Measurements from ENCODE around the gene KCNJ6. TPM values are rescaled to one million over a fixed set of nuclear protein-coding genes. Genes with fewer than 3 reads are reported as not detected.

KCNJ6 gene
- total and polyA plus RNA-seq, 9 of the 15 experiments (the other 6 are each of a cell fraction or from before 2014, with no cell fraction given) = 0.06 to 0.21 (median 0.13) TPM; not detected in 1

DNA sequence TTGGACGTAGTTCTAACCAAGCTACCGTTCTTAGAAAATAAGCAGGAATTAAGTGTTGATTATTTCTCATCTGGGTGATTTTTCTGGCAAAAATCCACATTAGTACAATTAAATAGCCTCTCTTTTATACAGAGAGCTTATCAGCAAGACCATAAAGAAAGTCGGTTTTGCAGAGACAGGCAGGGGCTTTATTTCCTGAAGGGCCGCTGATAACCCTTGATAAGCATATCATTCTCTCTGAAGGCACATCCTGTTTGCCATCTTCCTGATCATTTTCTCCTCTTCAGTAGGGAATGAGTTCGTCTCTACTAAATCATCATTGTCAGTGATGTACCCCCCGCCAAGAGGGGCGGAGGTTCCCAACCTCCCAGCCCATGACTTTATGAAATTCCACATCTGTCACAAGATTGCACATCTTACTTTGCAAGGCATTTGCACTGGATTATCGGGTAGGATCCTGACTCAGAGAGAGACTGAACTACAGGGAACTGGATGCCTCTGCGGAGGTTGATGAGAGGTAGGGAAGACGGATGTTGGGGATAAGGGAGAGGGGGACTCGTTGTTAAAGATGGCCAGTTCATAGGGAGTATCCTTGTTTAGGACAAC is 115.7 kb downstream of the KCNJ6 start:
- Histone ChIP-seq H3K9me1 (ENCODE audit: control insufficient read depth, insufficient read depth, low read length) (no peaks in the 10 kb centered on the region), H4K20me1 (replicated peaks; ENCODE audit: control insufficient read depth, insufficient read depth, low read length) (no peaks in the 10 kb centered on the region), H3K27ac (ENCODE audit: extremely low read depth, low read depth, low read length) (no peak overlapping the region), H3K4me1 (replicated peaks in 1 of 2; ENCODE audit: control insufficient read depth in 2 of 2, insufficient read depth in 2 of 2, low read length in 2 of 2) (no peaks in the 10 kb centered on the region), H3K9me3 (replicated peaks; ENCODE audit: control insufficient read depth, insufficient read depth, low read depth, low read length) (no peaks in the 10 kb centered on the region), H3K4me2 (ENCODE audit: insufficient read depth, low read length) (no peak overlapping the region), H3K79me2 (ENCODE audit: control insufficient read depth, insufficient read depth, low read length) (no peaks in the 10 kb centered on the region), H2AFZ (ENCODE audit: low read depth, low read length) (no peak overlapping the region), H3K36me3 (ENCODE audit: control insufficient read depth, insufficient read depth, low read length) (no peaks in the 10 kb centered on the region), H3K27me3 (ENCODE audit: control insufficient read depth in 2 of 2, insufficient read depth in 2 of 2, low read length in 2 of 2) (peaks cover 24 to 34% of the 10 kb centered on the region in 2 experiments), H3K4me3 (no peak overlapping the region), H3K9ac (ENCODE audit: insufficient read depth in 1 of 2, low read depth in 2 of 2, low read length in 2 of 2) (no peak overlapping the region)
- DNase-seq (ENCODE audit: extremely low read depth in 1 of 4, low spot score in 3 of 4) (no peak), FAIRE-seq (no peak), ATAC-seq (no peak)
- TF ChIP-seq NR4A1 (CRISPR knock-in tag; IDR thresholded peaks at IDR 0.05) (no peak), NR4A1 (tag; IDR thresholded peaks at IDR 0.05) (no peak), TBP (optimal IDR thresholded peaks at IDR 0.05; ENCODE audit: low read depth, low read length) (no peak)
- TF ChIP-seq, protein P1, sequence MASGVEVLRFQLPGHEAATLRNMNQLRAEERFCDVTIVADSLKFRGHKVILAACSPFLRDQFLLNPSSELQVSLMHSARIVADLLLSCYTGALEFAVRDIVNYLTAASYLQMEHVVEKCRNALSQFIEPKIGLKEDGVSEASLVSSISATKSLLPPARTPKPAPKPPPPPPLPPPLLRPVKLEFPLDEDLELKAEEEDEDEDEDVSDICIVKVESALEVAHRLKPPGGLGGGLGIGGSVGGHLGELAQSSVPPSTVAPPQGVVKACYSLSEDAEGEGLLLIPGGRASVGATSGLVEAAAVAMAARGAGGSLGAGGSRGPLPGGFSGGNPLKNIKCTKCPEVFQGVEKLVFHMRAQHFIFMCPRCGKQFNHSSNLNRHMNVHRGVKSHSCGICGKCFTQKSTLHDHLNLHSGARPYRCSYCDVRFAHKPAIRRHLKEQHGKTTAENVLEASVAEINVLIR (CRISPR knock-in tag; IDR thresholded peaks at IDR 0.05) = no peak
- ChIA-PET POLR2A (interaction anchor here (0.6 kb wide), 2 partner anchors 15 to 1787 kb away, joined by 3 to 4 read pairs; no protein-coding TSS in a partner anchor), CTCF (ENCODE audit: low intra/inter-chr PET ratio) (no interaction called here)
- no TSS peak for BruUV-seq (replicated peaks)
- 3% methylated on average over 11 of the region's 11 CpGs for WGBS (ENCODE audit: insufficient coverage, low coverage, missing lambda C conversion rate)
- intact Hi-C loops (cut with micrococcal nuclease) = no loop called here
- in situ Hi-C loops (cut with MboI) = no loop called here

DNA sequence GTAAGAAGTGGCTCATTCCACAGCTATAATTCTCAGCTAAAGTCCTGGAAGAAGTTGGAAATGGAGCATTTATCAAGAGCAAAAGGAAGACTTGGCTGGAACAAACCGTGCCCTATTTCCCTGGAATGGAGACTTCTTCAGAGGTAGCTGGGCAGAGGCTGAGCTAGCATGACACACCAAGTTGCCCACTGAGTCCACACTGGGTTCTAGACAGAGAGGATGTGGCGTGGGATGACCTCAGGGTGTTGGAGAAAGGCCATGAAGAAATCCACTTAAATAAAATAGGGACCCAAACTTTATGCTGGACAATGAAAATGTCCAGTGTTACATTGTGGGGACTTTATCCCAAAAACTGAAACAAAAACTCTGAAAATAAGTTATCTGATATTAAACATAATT is 116.2 kb downstream of the KCNJ6 start:
- H3K9me1 ChIP-seq (ENCODE audit: control insufficient read depth, insufficient read depth, low read length) = no peaks in the 10 kb centered on the region
- no peaks in the 10 kb centered on the region for H4K20me1 ChIP-seq (replicated peaks; ENCODE audit: control insufficient read depth, insufficient read depth, low read length)
- in situ Hi-C loops (cut with MboI) = no loop called here
- ChIA-PET CTCF (ENCODE audit: low intra/inter-chr PET ratio) (no interaction called here), POLR2A (interaction anchor here (0.6 to 0.9 kb wide), 3 partner anchors 14 to 637 kb away, joined by 3 read pairs; no protein-coding TSS in a partner anchor)
- no peaks in the 10 kb centered on the region for H3K9me3 ChIP-seq (replicated peaks; ENCODE audit: control insufficient read depth, insufficient read depth, low read depth, low read length)
- no peaks in the 10 kb centered on the region for H3K36me3 ChIP-seq (ENCODE audit: control insufficient read depth, insufficient read depth, low read length)
- no peak overlapping the region for H3K27ac ChIP-seq (ENCODE audit: extremely low read depth, low read depth, low read length)
- DNase-seq (ENCODE audit: extremely low read depth in 1 of 4, low spot score in 3 of 4) (no peak), ATAC-seq (no peak), FAIRE-seq (no peak)
- no peak overlapping the region for H2AFZ ChIP-seq (ENCODE audit: low read depth, low read length)
- H3K9ac ChIP-seq (ENCODE audit: insufficient read depth in 1 of 2, low read depth in 2 of 2, low read length in 2 of 2) = no peak overlapping the region
- no peak overlapping the region for H3K4me3 ChIP-seq
- no peak overlapping the region for H3K4me2 ChIP-seq (ENCODE audit: insufficient read depth, low read length)
- H3K79me2 ChIP-seq (ENCODE audit: control insufficient read depth, insufficient read depth, low read length) = no peaks in the 10 kb centered on the region
- no TSS peak for BruUV-seq (replicated peaks)
- peaks cover 24 to 38% of the 10 kb centered on the region in 2 experiments for H3K27me3 ChIP-seq (ENCODE audit: control insufficient read depth in 2 of 2, insufficient read depth in 2 of 2, low read length in 2 of 2)
- 0% methylated on average over 2 of the region's 2 CpGs for WGBS (ENCODE audit: insufficient coverage, low coverage, missing lambda C conversion rate)
- intact Hi-C loops (cut with micrococcal nuclease) = no loop called here
- H3K4me1 ChIP-seq (replicated peaks in 1 of 2; ENCODE audit: control insufficient read depth in 2 of 2, insufficient read depth in 2 of 2, low read length in 2 of 2) = no peaks in the 10 kb centered on the region
- TF ChIP-seq, protein P2, sequence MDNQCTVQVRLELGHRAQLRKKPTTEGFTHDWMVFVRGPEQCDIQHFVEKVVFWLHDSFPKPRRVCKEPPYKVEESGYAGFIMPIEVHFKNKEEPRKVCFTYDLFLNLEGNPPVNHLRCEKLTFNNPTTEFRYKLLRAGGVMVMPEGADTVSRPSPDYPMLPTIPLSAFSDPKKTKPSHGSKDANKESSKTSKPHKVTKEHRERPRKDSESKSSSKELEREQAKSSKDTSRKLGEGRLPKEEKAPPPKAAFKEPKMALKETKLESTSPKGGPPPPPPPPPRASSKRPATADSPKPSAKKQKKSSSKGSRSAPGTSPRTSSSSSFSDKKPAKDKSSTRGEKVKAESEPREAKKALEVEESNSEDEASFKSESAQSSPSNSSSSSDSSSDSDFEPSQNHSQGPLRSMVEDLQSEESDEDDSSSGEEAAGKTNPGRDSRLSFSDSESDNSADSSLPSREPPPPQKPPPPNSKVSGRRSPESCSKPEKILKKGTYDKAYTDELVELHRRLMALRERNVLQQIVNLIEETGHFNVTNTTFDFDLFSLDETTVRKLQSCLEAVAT (IDR thresholded peaks at IDR 0.05) = no peak
- TF ChIP-seq ZNF124 (CRISPR knock-in tag; IDR thresholded peaks at IDR 0.05) (no peak), PRMT5 (CRISPR knock-in tag; IDR thresholded peaks at IDR 0.05) (no peak), SMARCA4 (IDR thresholded peaks at IDR 0.05) (no peak), ILK (tag; IDR thresholded peaks at IDR 0.05; ENCODE audit: borderline replicate concordance, low read depth) (no peak), SUPT5H (IDR thresholded peaks at IDR 0.05) (no peak)

Measured in K562 (cell line).